Dendritic cell treated with granulocyte-macrophage colony-stimulating factor and Interleukin-4, amounts not matched to agents 40 ng/mL and 50 ng/mL, for 4 days (primary cell): Measurements from ENCODE around the gene CA12.
A peak's percentile ranks its signal among the peaks of the same experiment; 100 is the strongest.
"Not testable (repeated sequence)": the region's sequence is repeated elsewhere in the genome, so short reads cannot be mapped to it uniquely, and the experiment has no call there.

ENCODE experiments used
- H3K27ac Mint-ChIP-seq: one replicate; pipeline ENCODE4 v1.8.0; 2022; ENCODE audit warnings: mild to moderate bottlenecking, mixed read lengths
- H3K27me3 Mint-ChIP-seq: one replicate; pipeline ENCODE4 v1.8.0; 2022; ENCODE audit warnings: mild to moderate bottlenecking, mixed read lengths
- H3K36me3 Mint-ChIP-seq: one replicate; pipeline ENCODE4 v1.8.0; 2022; ENCODE audit warnings: low read depth, mixed read lengths
- H3K4me1 Mint-ChIP-seq: one replicate; pipeline ENCODE4 v1.8.0; 2022; ENCODE audit warnings: low read depth, mixed read lengths
- H3K4me3 Mint-ChIP-seq: one replicate; pipeline ENCODE4 v1.8.0; 2022; ENCODE audit warnings: mild to moderate bottlenecking, moderate library complexity, mixed read lengths
- H3K9me3 Mint-ChIP-seq: one replicate; pipeline ENCODE4 v1.8.0; 2022; ENCODE audit warnings: mixed read lengths
- intact Hi-C: fragments of 100-400 bp; cut with micrococcal nuclease; formaldehyde crosslinking; loops from one replicate; pipeline ENCODE4 v1.15.0; 2022

The CA12 gene

DNA sequence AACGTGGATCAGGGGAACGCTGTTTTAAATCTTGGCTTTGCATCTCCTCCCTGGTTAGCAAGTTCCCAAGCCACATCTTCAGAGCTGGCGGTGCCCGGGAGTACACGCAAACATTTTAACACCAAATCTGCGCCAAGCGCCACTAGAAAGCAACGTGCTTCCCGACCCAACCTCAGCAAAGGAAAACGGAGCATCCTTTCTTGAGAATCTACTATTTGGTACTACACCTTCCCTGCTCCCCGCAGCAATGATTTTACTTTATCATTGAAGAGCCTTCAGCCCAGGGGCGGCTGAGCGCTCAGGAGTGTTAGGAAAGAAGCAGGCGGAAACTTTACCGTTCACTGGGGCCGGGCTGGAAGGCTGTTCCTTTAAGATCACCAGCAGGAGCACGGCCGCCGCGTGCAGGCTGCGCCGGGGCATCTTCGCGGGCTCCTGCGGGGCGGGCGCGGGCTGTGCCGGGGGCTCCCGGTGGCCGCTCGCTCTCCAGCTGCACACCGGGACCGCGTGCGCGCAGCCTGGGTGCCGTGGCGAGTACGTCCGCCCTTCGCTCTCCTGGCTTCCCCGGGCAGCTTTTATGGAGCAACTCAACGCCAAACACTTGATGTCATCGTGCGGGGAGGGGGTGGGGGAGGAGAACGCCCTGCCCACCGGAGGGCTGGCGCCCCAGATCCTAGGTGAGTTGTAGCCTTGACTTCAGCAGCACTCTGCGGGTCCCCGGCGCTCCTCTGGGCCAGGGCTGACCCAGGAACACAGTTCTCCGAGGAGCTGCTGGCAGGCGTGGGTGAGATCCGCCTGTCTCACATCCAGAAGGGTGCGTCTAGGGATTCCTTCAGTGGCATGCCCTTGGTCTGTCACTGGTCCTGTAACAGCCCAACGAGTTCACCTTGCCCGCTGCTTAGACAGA, at the start of gene CA12:
CA12 (minus strand) TSS at position 546 of the 904 bp plus-strand sequence; CDS start at position 420, 126 bp downstream.
- Mint-ChIP-seq H3K27me3 (peaks cover 72% of the 10 kb centered on the region), H3K27ac (no peak within 1 kb of the TSS), H3K4me3 (peak within 1 kb of the TSS; percentile 71), H3K4me1 (peaks cover 29% of the 10 kb centered on the region), H3K9me3 (no peaks in the 10 kb centered on the region), H3K36me3 (no peaks in the 10 kb centered on the region)
- intact Hi-C loops, result no loop called here

DNA sequence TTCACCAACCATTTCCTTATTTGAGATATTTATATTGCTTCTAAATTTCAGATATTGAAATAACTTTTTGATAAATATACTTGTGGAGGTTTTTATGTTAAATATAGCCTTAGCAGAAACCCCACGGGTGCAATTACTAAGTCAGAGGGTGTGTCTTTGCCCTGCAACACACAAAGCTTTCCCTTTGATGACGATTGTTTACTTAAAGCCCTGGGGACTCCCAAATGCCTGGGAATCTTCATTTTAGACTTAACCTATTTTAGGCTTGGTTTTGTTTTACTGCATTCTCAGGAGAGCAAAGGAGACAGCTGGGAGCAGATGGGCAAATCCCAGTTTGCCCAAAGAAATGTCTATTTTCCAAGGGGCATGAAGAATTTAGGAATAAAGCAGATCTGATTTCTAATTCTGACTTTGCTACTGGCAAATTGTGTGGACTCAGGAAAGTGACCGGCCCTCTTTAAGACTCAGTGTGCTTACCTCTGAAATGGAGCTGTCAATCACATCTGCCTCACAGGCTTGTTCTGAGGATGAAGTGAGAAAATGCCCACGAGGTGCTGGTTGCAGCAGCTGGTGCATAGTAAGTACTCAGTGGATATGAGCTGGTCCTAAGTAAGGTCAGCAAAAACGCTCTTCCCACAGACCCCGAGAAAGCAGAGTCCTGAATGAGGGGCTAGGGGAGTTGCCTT, 49.3 kb upstream of the CA12 start:
- intact Hi-C loops, result no loop called here
- H3K9me3 Mint-ChIP-seq, result peaks cover 10% of the 10 kb centered on the region
- no peak overlapping the region for H3K4me3 Mint-ChIP-seq
- H3K27ac Mint-ChIP-seq, result no peak overlapping the region
- peaks cover 2% of the 10 kb centered on the region for H3K4me1 Mint-ChIP-seq
- H3K36me3 Mint-ChIP-seq, result no peaks in the 10 kb centered on the region
- peaks cover 1% of the 10 kb centered on the region for H3K27me3 Mint-ChIP-seq

- intact Hi-C loops, result no loop called here
- H3K36me3 Mint-ChIP-seq, result no peaks in the 10 kb centered on the region
- peaks cover under 1% of the 10 kb centered on the region for H3K27me3 Mint-ChIP-seq
- H3K4me3 Mint-ChIP-seq, result no peak overlapping the region
- H3K4me1 Mint-ChIP-seq, result no peaks in the 10 kb centered on the region
- no peak overlapping the region for H3K27ac Mint-ChIP-seq
- peaks cover 18% of the 10 kb centered on the region for H3K9me3 Mint-ChIP-seq
These were observed 44.9 kb upstream of the CA12 start for GRCh38 chr15:63426552-63426951.

DNA sequence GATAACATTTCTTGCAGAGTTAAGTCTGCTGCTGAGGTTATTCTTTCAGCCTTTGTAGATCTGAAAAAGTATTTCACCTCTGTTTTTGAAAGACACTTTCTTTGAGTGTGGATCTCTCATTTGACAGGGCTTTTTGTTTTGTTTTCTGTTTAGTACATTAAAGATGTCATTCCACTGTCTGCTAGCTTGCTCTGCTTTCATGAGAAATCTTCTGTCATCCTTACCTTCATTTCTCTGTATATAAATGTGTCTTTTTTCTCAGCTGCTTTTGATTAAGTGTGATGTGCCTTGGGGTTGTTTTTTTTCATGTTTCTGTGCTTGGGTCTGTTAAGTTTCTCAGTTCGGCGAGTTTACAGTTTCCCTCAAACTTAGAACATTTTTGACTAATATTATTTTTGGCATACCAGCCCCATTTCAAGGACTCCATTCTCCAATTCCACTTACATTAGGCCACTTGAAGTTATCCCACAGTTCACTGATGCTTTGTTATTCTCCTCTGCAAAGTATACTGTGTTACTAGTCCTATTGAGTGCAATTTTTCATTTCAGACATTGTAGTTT, 43.9 kb upstream of the CA12 start:
- Mint-ChIP-seq H3K27me3 (no peaks in the 10 kb centered on the region), H3K36me3 (no peaks in the 10 kb centered on the region), H3K4me1 (no peaks in the 10 kb centered on the region), H3K27ac (no peak overlapping the region), H3K9me3 (peaks cover 18% of the 10 kb centered on the region), H3K4me3 (no peak overlapping the region)
- intact Hi-C loops, result no loop called here

DNA sequence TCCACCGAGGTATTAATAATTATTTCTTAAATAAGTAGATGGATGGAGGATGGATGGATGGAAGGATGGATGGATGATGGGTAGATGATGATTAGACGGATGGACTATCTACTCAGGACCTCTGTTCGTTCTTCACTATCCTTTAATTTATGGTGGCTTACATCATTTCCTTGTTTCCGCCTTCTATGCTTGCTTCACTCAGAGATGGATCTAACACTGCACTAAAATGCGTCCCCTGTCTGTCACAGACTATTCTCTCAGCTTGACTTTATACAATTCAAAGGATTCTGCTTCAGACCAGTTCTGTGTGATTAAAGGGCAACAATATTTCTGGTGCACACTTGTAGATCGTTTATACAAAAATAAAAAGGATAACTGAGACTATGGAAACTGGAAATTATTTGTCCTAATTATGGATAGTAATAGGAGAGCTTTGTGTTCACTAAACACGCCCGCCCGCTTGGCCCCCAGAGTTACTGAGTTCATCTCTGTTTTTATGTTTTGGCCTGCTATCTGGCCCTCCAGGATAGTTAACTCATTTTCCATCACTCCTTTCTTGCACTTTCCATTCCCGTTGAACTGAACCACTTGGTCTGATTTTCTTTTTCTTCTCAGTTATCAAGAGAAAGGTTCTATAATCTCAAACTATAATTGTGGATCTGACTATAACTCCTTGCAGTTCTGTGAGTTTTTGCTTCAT, 41.4 kb upstream of the CA12 start:
- no peaks in the 10 kb centered on the region for H3K4me1 Mint-ChIP-seq
- H3K4me3 Mint-ChIP-seq, result no peak overlapping the region
- intact Hi-C loops, result no loop called here

GRCh38 chr15:63421433-63421832, 39.8 kb upstream of the CA12 start:
- Mint-ChIP-seq H3K27ac (no peak overlapping the region), H3K36me3 (no peaks in the 10 kb centered on the region), H3K4me3 (no peak overlapping the region), H3K9me3 (peaks cover 11% of the 10 kb centered on the region), H3K27me3 (no peaks in the 10 kb centered on the region), H3K4me1 (no peaks in the 10 kb centered on the region)
- intact Hi-C loops, result no loop called here

More for the DNA sequence above, 41.4 kb upstream of the CA12 start:
- Mint-ChIP-seq H3K27me3 (no peaks in the 10 kb centered on the region), H3K27ac (no peak overlapping the region), H3K9me3 (peaks cover 18% of the 10 kb centered on the region), H3K36me3 (no peaks in the 10 kb centered on the region)

GRCh38 chr15:63420333-63420747, 38.7 kb upstream of the CA12 start:
- intact Hi-C loops, result no loop called here
- H3K27me3 Mint-ChIP-seq, result no peaks in the 10 kb centered on the region
- H3K4me1 Mint-ChIP-seq, result no peaks in the 10 kb centered on the region
- H3K36me3 Mint-ChIP-seq, result no peaks in the 10 kb centered on the region
- no peak overlapping the region for H3K27ac Mint-ChIP-seq
- no peak overlapping the region for H3K4me3 Mint-ChIP-seq
- H3K9me3 Mint-ChIP-seq, result peaks cover 2% of the 10 kb centered on the region

DNA sequence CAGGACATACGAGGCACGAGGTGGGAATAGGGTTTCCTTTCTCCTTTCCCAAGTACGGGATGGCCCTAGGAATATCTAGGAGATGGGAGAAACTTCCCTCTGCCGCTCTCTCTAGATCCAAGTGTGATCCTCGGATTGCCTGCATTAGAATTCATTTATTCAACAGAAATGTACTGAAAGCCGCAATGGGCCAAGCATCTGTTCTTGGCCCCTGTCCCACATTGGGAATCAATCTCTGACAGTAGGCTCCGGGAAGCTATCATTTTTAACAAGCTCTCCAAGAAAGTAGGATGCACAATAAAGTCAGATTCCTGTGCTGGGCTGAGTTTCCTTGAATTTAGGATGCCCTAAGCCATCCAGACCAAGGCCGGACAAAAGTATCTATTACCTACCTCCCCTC, 37.2 kb upstream of the CA12 start:
- H3K9me3 Mint-ChIP-seq, result no peaks in the 10 kb centered on the region
- no peak overlapping the region for H3K4me3 Mint-ChIP-seq
- no peak overlapping the region for H3K27ac Mint-ChIP-seq
- H3K27me3 Mint-ChIP-seq, result no peaks in the 10 kb centered on the region
- H3K36me3 Mint-ChIP-seq, result no peaks in the 10 kb centered on the region
- no peaks in the 10 kb centered on the region for H3K4me1 Mint-ChIP-seq
- intact Hi-C loops, result no loop called here

DNA sequence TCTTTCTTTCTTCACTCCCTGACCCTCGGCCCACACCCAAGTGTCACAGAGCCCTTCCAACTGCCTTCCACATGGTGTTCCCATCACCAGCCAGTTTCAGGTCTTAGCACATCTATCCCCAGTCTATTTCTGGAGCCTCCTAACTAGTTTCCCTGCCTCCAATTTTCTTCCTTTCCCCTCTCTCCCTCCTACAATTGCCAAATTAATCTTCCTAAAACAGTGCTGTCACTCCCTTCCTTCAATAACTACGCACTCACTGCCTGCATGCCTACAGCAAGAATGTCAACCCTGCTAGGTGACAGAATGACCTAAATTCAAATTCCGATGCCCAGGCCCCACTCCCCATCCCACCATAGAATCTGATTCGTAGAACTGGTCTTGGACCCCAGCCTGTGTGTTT, 36.1 kb upstream of the CA12 start:
- peak overlapping the region; percentile 3 for H3K27ac Mint-ChIP-seq
- intact Hi-C loops, result no loop called here
- no peak overlapping the region for H3K4me3 Mint-ChIP-seq
- no peaks in the 10 kb centered on the region for H3K36me3 Mint-ChIP-seq
- no peaks in the 10 kb centered on the region for H3K27me3 Mint-ChIP-seq
- H3K4me1 Mint-ChIP-seq, result no peaks in the 10 kb centered on the region
- H3K9me3 Mint-ChIP-seq, result no peaks in the 10 kb centered on the region

DNA sequence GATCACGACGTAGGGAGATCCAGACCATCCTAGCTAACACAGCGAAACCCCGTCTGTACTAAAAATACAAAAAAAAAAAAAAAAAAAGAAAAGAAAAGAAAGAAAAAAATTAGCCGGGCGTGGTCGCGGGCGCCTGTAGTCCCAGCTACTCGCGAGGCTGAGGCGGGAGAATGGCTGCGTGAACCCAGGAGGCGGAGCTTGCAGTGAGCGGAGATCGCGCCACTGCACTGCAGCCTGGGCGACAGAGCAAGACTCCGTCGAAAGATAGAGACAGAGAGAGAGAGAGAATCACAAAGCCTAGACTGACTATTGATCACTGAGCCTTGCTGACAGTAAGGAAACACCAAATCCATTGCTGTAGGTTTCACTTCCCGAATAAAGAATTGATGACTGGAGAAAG, 35.6 kb upstream of the CA12 start:
- H3K27ac Mint-ChIP-seq, H3K27me3 Mint-ChIP-seq, intact Hi-C loops, H3K9me3 Mint-ChIP-seq, H3K4me3 Mint-ChIP-seq, H3K4me1 Mint-ChIP-seq, H3K36me3 Mint-ChIP-seq: not testable (repeated sequence)

DNA sequence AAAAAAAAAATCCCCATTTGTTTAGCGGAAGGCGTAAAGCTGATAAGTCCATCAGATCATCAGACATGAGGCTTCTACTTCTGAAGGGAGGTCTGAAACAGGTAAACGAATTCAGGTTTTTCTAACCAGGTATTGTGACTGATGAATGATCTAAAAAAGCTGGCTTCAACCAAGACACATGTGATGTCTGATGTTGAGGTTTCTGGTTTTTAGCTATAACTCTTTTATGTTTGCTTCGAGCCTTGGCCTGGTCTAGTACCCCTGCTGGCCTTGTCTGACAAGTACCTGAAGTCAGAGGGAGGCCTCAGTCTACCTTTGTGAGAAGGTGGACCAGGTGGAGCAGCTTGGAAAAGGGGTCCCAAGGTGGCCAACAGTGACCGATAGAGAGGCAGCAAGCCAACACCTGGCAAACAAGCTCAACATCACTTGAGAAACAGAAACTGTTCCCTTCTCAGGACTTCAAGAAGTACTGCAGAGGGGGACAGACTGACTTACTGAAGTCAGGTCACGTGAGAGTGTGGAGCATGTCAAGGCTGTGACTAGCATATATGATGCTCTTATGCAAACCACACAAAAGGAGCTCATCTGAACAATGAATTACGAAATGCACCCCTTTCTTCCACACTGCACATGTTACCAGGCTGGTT, 33.0 kb upstream of the CA12 start:
- H3K27ac Mint-ChIP-seq, result no peak overlapping the region
- H3K4me3 Mint-ChIP-seq, result no peak overlapping the region
- H3K9me3 Mint-ChIP-seq, result no peaks in the 10 kb centered on the region
- intact Hi-C loops, result no loop called here
- H3K27me3 Mint-ChIP-seq, result peaks cover 4% of the 10 kb centered on the region
- H3K4me1 Mint-ChIP-seq, result no peaks in the 10 kb centered on the region
- H3K36me3 Mint-ChIP-seq, result no peaks in the 10 kb centered on the region

- Mint-ChIP-seq H3K4me3 (no peak overlapping the region), H3K27me3 (peaks cover 4% of the 10 kb centered on the region), H3K4me1 (no peaks in the 10 kb centered on the region), H3K9me3 (no peaks in the 10 kb centered on the region), H3K27ac (no peak overlapping the region), H3K36me3 (no peaks in the 10 kb centered on the region)
- intact Hi-C loops, result no loop called here
These were observed 30.9 kb upstream of the CA12 start for GRCh38 chr15:63412551-63412950.

- H3K9me3 Mint-ChIP-seq, result no peaks in the 10 kb centered on the region
- peaks cover 4% of the 10 kb centered on the region for H3K27me3 Mint-ChIP-seq
- no peaks in the 10 kb centered on the region for H3K36me3 Mint-ChIP-seq
- H3K4me3 Mint-ChIP-seq, result no peak overlapping the region
- no peaks in the 10 kb centered on the region for H3K4me1 Mint-ChIP-seq
- intact Hi-C loops, result no loop called here
- H3K27ac Mint-ChIP-seq, result no peak overlapping the region
These were observed 30.2 kb upstream of the CA12 start for GRCh38 chr15:63411866-63412265.
